ENCODE data around the gene ADRM1.

DNA sequence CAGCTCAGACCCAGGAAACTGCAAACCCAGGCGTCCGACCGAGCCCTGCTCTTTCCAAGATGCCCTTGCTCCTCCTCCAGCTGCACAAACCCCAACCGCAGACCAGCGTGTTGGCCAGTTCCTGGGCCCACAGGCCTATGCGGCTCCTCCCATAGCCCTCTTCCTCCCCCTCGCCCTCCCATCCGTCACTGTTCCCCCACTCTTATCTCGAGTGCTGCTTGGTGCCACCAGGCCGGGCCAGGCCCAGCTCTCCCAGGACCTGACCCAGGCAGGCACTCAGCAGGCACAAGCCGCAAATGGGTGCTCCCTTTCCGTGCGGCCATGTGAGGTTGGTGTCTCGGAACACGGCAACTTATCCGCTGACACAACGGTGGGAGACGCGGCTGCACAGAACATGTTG is 28.6 kb downstream of the ADRM1 start:
- TF ChIP-seq, protein P1, sequence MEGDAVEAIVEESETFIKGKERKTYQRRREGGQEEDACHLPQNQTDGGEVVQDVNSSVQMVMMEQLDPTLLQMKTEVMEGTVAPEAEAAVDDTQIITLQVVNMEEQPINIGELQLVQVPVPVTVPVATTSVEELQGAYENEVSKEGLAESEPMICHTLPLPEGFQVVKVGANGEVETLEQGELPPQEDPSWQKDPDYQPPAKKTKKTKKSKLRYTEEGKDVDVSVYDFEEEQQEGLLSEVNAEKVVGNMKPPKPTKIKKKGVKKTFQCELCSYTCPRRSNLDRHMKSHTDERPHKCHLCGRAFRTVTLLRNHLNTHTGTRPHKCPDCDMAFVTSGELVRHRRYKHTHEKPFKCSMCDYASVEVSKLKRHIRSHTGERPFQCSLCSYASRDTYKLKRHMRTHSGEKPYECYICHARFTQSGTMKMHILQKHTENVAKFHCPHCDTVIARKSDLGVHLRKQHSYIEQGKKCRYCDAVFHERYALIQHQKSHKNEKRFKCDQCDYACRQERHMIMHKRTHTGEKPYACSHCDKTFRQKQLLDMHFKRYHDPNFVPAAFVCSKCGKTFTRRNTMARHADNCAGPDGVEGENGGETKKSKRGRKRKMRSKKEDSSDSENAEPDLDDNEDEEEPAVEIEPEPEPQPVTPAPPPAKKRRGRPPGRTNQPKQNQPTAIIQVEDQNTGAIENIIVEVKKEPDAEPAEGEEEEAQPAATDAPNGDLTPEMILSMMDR (IDR thresholded peaks at IDR 0.05), result no peak
- TF ChIP-seq POLR2AphosphoS5 (IDR thresholded peaks at IDR 0.05), result no peak

Measured in sigmoid colon (tissue), 4 donors.